Left lung (tissue), 10 donors: ENCODE data around the gene SYT9. TPM values are rescaled to one million over a fixed set of nuclear protein-coding genes. Genes with fewer than 3 reads are reported as not detected.

ENCODE experiments used
- ATAC-seq: fragments of 200-7000 bp; cut with Tn5 transposase; one replicate; pipeline ENCODE4 v1.9.1; 2020; ENCODE audit warnings: moderate library complexity
- DNase-seq, 4 donors: peaks; one replicate each; pipeline ENCODE4 v3.0.0-alpha.2; 2013 to 2020
- H3K27ac ChIP-seq, 2 donors: fragments of 200-600 bp; sonication (generic) in 1 of 2; one replicate each; pipeline versions ENCODE4 v1.5.0 to v1.8.0; 2020 to 2021
- H3K27me3 ChIP-seq, 2 donors: fragments of 200-600 bp; sonication (generic) in 1 of 2; one replicate each; pipeline versions ENCODE4 v1.5.0 to v1.8.0; 2020 to 2021
- H3K36me3 ChIP-seq, 2 donors: fragments of 200-600 bp; sonication (generic) in 1 of 2; one replicate each; pipeline versions ENCODE4 v1.5.0 to v1.8.0; 2020 to 2021
- H3K4me1 ChIP-seq, 2 donors: fragments of 200-600 bp; one replicate each; pipeline ENCODE4 v1.8.0; 2021
- H3K4me3 ChIP-seq, 2 donors: fragments of 200-600 bp; sonication (generic) in 1 of 2; one replicate each; pipeline versions ENCODE4 v1.5.0 to v1.8.0; 2020 to 2021; ENCODE audit warnings: mild to moderate bottlenecking in 1 of 2
- H3K9me3 ChIP-seq, 2 donors: fragments of 200-600 bp; sonication (generic) in 1 of 2; one replicate each; pipeline versions ENCODE4 v1.5.0 to v1.8.0; 2020 to 2021
- intact Hi-C, 2 donors: fragments of 100-400 bp; cut with DNase I; formaldehyde crosslinking; loops; one replicate each; pipeline versions ENCODE4 v1.11.2 to v1.14.2; 2022
- polyA plus RNA-seq, 6 donors: library from polyadenylated mRNA; unstranded; fragments of 120-200 nt; gene quantifications; one replicate each; pipeline ENCODE4 v1.2.1, GENCODE V29; 2013; ENCODE audit not compliant: insufficient read length in 6 of 6
- total RNA-seq, 2 donors: library from RNA; stranded (reverse); fragmentation: NEBNext Ultra II Directional; extraction: Animal tissue kit (Norgen Biotek cat#: 25700); gene quantifications; one replicate each; pipeline ENCODE4 v1.2.1, GENCODE V29; 2021
- TF ChIP-seq, protein P1 (sequence below), 2 donors: fragments of 200-600 bp; sonication (generic) in 1 of 2; IDR thresholded peaks; one replicate each; pipeline versions ENCODE4 v1.5.0 to v1.8.0; 2021; ENCODE audit warnings: antibody characterized with exemption in 2 of 2
- donor health status: DM: no; HTN: yes; CAD: no.
- donor health status: DM: no; HTN: no; CAD: no.

The SYT9 gene
- total and polyA plus RNA-seq, 8 donors, result 0.10 to 0.20 (median 0.11) TPM; not detected in 1

DNA sequence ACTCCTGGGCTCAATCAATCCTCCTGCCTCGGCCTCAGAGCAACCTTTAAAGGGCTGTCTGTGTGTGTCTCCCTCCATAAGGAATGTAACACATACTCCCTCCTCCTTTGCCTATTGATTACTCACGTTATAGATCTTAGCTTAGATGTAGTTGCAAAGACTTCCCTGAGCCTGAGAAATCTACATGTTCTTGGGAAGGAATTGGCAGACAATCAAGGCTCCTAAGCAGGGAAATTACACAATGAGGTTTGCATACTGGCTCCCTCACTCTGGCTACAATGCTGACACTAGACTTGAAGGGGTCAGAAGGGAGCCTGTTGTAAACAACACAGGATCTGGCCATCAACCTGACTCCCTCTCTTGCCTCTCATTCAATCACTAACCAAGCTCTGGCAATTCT lies 228.4 kb downstream of the SYT9 start:
- H3K9me3 ChIP-seq, result no peaks in the 10 kb centered on the region
- no peak overlapping the region for H3K27ac ChIP-seq
- TF ChIP-seq, protein P1, sequence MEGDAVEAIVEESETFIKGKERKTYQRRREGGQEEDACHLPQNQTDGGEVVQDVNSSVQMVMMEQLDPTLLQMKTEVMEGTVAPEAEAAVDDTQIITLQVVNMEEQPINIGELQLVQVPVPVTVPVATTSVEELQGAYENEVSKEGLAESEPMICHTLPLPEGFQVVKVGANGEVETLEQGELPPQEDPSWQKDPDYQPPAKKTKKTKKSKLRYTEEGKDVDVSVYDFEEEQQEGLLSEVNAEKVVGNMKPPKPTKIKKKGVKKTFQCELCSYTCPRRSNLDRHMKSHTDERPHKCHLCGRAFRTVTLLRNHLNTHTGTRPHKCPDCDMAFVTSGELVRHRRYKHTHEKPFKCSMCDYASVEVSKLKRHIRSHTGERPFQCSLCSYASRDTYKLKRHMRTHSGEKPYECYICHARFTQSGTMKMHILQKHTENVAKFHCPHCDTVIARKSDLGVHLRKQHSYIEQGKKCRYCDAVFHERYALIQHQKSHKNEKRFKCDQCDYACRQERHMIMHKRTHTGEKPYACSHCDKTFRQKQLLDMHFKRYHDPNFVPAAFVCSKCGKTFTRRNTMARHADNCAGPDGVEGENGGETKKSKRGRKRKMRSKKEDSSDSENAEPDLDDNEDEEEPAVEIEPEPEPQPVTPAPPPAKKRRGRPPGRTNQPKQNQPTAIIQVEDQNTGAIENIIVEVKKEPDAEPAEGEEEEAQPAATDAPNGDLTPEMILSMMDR (IDR thresholded peaks at IDR 0.05), result no peak
- H3K36me3 ChIP-seq, result no peaks in the 10 kb centered on the region
- peaks cover 0 to 8% of the 10 kb centered on the region in 2 donors for H3K27me3 ChIP-seq
- no peaks in the 10 kb centered on the region for H3K4me1 ChIP-seq
- DNase-seq, result peak in 1 of 4 donors; percentile 41
- H3K4me3 ChIP-seq, result no peak overlapping the region
- intact Hi-C loops, result no loop called here
- peak; percentile 54 for ATAC-seq

DNA sequence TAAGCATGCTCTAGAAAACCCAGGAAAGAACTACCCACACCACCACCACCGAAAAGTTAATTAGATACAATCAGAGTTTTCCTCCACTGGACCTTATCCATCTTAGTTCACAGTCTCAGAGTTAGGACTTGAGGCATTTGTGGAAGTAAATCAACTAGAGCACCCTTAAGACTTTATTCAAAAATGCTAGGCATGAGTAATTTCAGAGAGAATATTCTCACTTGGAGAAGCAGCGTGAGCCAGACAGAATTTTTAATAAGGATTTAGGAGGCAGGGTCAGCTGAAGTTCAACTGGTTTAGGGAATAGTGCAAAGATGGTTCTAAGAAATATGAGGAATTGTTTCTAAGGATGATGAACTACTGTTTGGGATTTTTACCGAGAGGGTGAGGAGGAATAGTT lies 232.4 kb downstream of the SYT9 start:
- no peaks in the 10 kb centered on the region for H3K36me3 ChIP-seq
- intact Hi-C loops, result no loop called here
- peaks cover 0 to 8% of the 10 kb centered on the region in 2 donors for H3K27me3 ChIP-seq
- no peak for DNase-seq
- H3K4me1 ChIP-seq, result no peaks in the 10 kb centered on the region
- H3K27ac ChIP-seq, result no peak overlapping the region
- H3K9me3 ChIP-seq, result no peaks in the 10 kb centered on the region
- no peak overlapping the region for H3K4me3 ChIP-seq
- TF ChIP-seq, protein P1 (IDR thresholded peaks at IDR 0.05), result no peak
- ATAC-seq, result no peak

DNA sequence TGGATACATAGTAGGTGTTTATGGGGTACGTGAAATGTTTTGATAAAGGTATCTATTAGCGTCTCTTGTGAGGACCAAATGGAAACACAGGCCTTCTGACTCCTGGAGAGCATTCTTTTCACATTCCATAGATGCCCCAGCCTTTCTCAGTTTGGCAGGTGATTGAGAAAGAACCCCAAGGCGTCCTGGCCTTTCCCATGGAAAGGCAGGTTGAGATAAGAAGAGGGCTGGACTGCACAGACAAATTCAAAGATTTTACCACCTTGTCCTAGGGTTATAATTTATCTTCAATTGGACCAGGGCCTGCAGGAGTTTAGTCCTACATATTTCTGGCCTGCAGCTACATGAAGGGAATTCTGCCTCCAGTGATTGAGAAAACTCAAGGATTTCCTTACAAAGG lies 232.9 kb downstream of the SYT9 start:
- DNase-seq (no peak), ATAC-seq (peak; percentile 41)
- Histone ChIP-seq H3K27ac (no peak overlapping the region), H3K4me1 (no peaks in the 10 kb centered on the region), H3K36me3 (no peaks in the 10 kb centered on the region), H3K4me3 (no peak overlapping the region), H3K9me3 (no peaks in the 10 kb centered on the region), H3K27me3 (peaks cover 0 to 8% of the 10 kb centered on the region in 2 donors)
- intact Hi-C loops, result no loop called here
- TF ChIP-seq, protein P1 (IDR thresholded peaks at IDR 0.05), result no peak

DNA sequence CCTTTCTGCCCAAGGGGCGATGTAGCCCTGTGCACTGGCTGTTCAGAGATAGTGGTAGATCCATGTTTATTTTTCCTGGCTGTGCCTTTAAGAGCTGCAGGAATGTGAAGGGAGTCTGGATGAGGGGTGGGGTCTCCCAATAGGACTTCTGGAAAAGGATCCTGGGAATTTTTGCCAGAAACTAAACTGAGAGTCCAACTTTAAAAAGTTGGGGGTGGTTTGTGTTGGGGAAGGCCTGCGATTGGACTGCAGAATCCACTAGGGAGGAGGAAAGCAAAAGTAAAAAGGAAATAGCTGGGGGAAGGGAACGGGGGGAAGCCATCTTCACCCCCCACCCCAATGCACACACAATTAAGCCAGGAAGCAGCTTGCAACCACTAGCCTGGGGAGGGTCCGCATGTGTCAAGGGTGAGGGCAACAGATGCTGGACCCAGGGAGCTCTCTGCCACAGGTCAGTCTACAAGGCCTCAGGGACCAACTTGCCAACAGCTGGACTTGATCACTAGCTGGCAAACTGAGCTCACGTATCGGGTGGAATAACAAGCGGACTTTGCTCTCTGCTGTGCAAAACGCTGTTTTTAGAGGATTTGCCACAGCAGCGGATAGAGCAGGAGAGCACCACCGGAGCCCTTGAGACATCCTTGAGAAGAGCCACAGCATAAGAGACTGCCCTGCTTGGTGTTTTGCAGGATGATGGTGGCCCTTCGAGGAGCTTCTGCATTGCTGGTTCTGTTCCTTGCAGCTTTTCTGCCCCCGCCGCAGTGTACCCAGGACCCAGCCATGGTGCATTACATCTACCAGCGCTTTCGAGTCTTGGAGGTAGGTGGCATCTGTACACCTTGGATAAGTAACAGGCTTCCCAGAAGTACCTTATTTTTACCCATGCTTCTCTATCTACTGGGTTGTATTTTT lies 233.7 kb downstream of the SYT9 start, which contains the start of gene OLFML1:
Gene OLFML1, plus strand, starts transcription at position 321 of the 912 bp plus-strand sequence. Its CDS starts 370 bp downstream, at position 691.
- peak within 1 kb of the TSS; percentile 34 to 35 for H3K4me3 ChIP-seq
- H3K36me3 ChIP-seq, result no peaks in the 10 kb centered on the region
- H3K4me1 ChIP-seq, result peaks cover 0 to 4% of the 10 kb centered on the region in 2 donors
- H3K27ac ChIP-seq, result peak within 1 kb of the TSS; percentile 23 to 54
- peak; percentile 54 for ATAC-seq
- TF ChIP-seq, protein P1 (IDR thresholded peaks at IDR 0.05), result no peak
- H3K9me3 ChIP-seq, result no peaks in the 10 kb centered on the region
- intact Hi-C loops, result no loop called here
- peaks cover 0 to 8% of the 10 kb centered on the region in 2 donors for H3K27me3 ChIP-seq
- DNase-seq, result peak in 2 of 4 donors; percentile 75 to 81

DNA sequence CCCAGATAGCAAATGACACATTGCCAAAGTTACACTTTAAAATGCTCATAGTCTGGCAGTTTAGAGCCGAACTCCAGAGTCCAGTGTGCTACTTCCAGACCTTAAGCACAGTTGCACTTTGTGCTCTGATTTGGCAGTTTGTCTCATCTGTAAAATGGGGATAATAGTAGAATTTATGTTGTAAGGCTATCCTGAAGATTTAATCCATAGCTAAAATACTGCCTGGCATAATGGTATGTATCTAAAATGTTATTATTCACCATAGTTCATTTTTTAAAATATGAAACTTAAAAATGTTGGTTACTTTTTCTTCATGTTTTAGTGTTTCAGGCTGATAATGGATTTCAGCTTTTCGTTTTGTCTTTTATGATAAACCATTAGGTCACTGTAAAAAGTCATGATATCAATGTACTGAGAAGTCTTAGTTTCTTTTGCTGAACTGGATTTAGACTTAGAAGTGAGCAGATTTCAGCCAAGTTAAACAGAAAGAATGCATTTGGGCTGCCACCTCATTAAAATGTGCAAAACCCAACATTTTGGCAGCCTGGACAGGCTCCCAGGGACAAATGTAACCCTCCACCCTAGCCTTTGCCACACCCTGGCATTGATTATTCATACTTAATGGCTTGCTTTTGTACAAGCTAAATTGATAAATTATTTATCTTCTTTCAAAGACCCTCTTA lies 234.5 kb downstream of the SYT9 start:
- Histone ChIP-seq H3K4me1 (peaks cover 0 to 6% of the 10 kb centered on the region in 2 donors), H3K36me3 (no peaks in the 10 kb centered on the region), H3K9me3 (no peaks in the 10 kb centered on the region), H3K27me3 (peaks cover 0 to 8% of the 10 kb centered on the region in 2 donors), H3K27ac (peak overlapping the region in 1 of 2 donors; percentile 54), H3K4me3 (peak overlapping the region; percentile 34 to 35)
- TF ChIP-seq, protein P1 (IDR thresholded peaks at IDR 0.05), result no peak
- intact Hi-C loops, result no loop called here
- ATAC-seq, result no peak
- peak in 1 of 4 donors; percentile 31 for DNase-seq
